Progenitor cell of endocrine pancreas (in vitro differentiated cells): Measurements from ENCODE around the gene MAGOH. TPM values are rescaled to one million over a fixed set of nuclear protein-coding genes. Genes with fewer than 3 reads are reported as not detected.

Experiments used
- DNase-seq: peaks from one replicate; pipeline ENCODE4 v3.0.0; 2021; ENCODE audit warnings: low spot score; ENCODE audit not compliant: unreplicated experiment
- H3K27ac Mint-ChIP-seq: 2 replicates; pipeline ENCODE4 v1.8.0; 2021; ENCODE audit warnings: mild to moderate bottlenecking, moderate library complexity, mixed read lengths
- H3K27me3 Mint-ChIP-seq: 2 replicates; pipeline ENCODE4 v1.8.0; 2021; ENCODE audit warnings: mixed read lengths
- H3K36me3 Mint-ChIP-seq: 2 replicates; pipeline ENCODE4 v1.8.0; 2022; ENCODE audit warnings: mixed read lengths; ENCODE audit not compliant: insufficient read depth
- H3K4me1 Mint-ChIP-seq: 2 replicates; pipeline ENCODE4 v1.8.0; 2021; ENCODE audit warnings: low read depth, mixed read lengths
- H3K4me3 Mint-ChIP-seq: 2 replicates; pipeline ENCODE4 v1.8.0; 2021; ENCODE audit warnings: low read depth, mild to moderate bottlenecking, moderate library complexity, mixed read lengths
- H3K9me3 Mint-ChIP-seq: 2 replicates; pipeline ENCODE4 v1.8.0; 2021; ENCODE audit warnings: low read depth, mixed read lengths
- total RNA-seq: library from RNA; stranded (reverse); gene quantifications from 2 replicates; pipeline ENCODE4 v1.2.1, GENCODE V29; 2021
- TF ChIP-seq, protein P1 (sequence below): fragments of 200-600 bp; sonication (generic); IDR thresholded peaks from one replicate; pipeline ENCODE4 v1.5.0; 2021; ENCODE audit warnings: antibody characterized with exemption, mild to moderate bottlenecking; ENCODE audit not compliant: unreplicated experiment

The MAGOH gene
- total RNA-seq, 1 donor from 2014 or later = 67.3 TPM

DNA sequence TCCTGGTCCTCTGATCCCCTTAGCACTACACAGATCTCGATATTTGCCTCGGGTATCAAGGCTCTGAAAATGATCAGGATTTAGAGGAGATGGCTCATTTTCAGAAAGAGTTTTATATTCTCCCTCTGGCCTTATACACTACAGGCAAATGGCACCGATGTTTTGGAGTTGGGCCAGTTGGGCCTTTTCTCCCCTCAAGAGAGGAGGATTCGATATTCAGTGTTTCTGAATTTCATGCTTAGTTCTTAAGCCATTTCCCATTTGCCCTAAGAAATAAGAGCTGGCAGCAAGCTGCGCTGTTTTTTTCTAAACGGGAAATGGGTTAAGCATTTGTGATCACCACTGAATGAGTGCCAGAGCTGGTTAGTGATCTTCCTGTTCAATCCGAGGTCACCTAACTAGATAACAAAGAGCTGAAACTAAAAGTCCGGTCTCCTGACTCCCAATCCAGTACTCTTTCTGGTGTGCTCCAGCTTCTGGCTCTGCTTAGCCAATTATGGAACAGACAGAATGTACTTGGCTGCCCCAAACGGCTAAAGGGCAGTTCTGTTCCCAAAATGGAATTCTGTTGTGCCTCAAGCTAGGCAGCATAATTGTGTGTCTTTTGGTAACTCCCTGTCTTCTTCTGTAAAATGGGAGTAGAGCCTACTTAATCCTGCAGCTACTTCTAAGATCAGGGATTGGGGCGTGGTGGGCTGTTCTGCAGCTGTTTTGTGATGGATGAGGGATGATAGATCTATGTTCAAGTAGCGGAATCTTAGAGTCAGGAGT, 42.9 kb downstream of the MAGOH start:
- Mint-ChIP-seq H3K9me3 (no peaks in the 10 kb centered on the region), H3K4me3 (peak overlapping the region; percentile 92), H3K36me3 (no peaks in the 10 kb centered on the region), H3K27ac (no peak overlapping the region), H3K4me1 (peaks cover 18% of the 10 kb centered on the region), H3K27me3 (peaks cover 18% of the 10 kb centered on the region)
- TF ChIP-seq, protein P1, sequence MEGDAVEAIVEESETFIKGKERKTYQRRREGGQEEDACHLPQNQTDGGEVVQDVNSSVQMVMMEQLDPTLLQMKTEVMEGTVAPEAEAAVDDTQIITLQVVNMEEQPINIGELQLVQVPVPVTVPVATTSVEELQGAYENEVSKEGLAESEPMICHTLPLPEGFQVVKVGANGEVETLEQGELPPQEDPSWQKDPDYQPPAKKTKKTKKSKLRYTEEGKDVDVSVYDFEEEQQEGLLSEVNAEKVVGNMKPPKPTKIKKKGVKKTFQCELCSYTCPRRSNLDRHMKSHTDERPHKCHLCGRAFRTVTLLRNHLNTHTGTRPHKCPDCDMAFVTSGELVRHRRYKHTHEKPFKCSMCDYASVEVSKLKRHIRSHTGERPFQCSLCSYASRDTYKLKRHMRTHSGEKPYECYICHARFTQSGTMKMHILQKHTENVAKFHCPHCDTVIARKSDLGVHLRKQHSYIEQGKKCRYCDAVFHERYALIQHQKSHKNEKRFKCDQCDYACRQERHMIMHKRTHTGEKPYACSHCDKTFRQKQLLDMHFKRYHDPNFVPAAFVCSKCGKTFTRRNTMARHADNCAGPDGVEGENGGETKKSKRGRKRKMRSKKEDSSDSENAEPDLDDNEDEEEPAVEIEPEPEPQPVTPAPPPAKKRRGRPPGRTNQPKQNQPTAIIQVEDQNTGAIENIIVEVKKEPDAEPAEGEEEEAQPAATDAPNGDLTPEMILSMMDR = no peak
- no peak for DNase-seq

DNA sequence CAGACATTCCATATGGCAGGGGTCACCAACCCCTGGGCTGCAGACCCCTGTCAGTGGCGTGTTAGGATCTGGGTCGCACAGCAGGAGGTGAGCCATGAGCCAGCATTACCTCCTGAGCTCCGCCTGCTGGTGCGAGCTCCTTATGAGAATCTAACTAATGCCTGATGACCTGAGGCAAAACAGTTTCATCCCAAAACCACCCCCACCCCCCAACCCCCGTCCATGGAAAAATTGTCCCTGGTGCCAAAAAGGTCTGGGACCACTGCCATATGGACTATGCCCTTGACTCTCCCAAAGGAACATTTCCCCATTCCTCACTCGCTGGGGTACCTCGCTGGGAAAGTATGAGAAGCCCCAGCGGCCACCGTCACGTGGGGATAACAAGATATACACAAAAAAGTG, 48.1 kb downstream of the MAGOH start:
- TF ChIP-seq, protein P1 = no peak
- Mint-ChIP-seq H3K36me3 (no peaks in the 10 kb centered on the region), H3K4me3 (no peak overlapping the region), H3K4me1 (peaks cover 2% of the 10 kb centered on the region), H3K9me3 (no peaks in the 10 kb centered on the region), H3K27me3 (peaks cover 37% of the 10 kb centered on the region), H3K27ac (no peak overlapping the region)
- no peak for DNase-seq

DNA sequence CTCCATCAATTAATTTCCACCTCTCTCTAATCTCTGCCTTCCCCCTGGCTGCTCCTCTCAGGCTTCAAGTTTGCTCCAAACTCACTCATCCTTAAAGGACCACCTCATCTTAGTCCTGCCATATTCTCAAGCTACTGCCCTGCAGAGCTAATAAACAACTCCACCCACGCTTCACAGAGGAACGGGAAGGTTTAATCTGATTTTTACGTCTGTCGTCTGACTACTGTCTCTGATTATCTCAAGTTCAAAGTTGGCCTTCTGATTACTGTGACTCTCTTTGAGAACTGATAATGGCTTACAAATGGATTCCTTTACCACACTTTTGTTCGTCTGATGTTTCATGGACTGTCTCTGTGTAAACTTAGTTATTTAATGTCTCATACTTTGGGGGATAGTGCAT, 49.3 kb downstream of the MAGOH start:
- no peak for DNase-seq
- Mint-ChIP-seq H3K9me3 (no peaks in the 10 kb centered on the region), H3K4me3 (no peak overlapping the region), H3K4me1 (peaks cover 2% of the 10 kb centered on the region), H3K27ac (no peak overlapping the region), H3K27me3 (peaks cover 32% of the 10 kb centered on the region), H3K36me3 (no peaks in the 10 kb centered on the region)
- TF ChIP-seq, protein P1 = no peak

DNA sequence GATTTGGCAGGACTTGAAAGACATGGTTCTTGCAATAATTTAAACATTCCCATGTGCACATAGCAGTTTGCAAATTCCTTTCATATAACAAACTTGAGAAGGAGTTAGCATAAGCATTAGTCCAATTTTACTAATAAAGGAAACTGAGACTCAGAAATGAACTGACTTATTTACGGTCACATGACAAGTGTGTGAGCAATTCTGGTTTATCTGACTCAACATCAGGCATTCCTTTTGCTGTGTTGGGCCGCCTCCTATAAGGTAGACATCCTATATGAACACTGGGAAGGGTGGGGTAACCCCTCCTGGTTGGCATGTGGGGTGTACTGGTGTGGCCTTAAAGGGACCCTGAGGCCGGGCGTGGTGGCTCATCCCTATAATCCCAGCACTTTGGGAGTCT, 50.2 kb downstream of the MAGOH start:
- Mint-ChIP-seq H3K9me3 (no peaks in the 10 kb centered on the region), H3K4me3 (no peak overlapping the region), H3K27ac (no peak overlapping the region), H3K36me3 (no peaks in the 10 kb centered on the region), H3K4me1 (no peaks in the 10 kb centered on the region), H3K27me3 (peaks cover 27% of the 10 kb centered on the region)
- TF ChIP-seq, protein P1 = no peak
- no peak for DNase-seq

DNA sequence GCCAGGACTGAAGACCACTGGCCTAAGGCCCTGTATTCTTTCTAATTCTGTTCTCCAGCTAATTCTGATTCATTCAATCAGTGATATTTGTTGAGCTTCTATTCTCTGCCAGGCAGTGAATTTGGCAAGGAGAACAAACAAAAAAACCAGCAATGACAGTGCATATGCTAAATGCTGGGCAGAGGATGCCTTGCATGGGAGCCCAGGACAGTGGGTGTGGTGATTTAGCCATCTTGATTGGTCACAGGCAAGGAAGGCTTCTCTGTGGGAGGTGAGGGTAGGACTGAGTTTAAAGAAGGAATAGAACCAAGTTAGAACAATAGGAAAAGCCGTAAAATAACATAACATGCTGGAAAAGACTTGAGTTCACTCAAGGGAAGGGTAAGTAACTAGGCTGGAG, 50.9 kb downstream of the MAGOH start:
- peaks cover 27% of the 10 kb centered on the region for H3K27me3 Mint-ChIP-seq

More for the DNA sequence above, 50.9 kb downstream of the MAGOH start:
- H3K27ac Mint-ChIP-seq = no peak overlapping the region
- no peaks in the 10 kb centered on the region for H3K36me3 Mint-ChIP-seq
- H3K4me1 Mint-ChIP-seq = no peaks in the 10 kb centered on the region
- no peak for DNase-seq
- no peaks in the 10 kb centered on the region for H3K9me3 Mint-ChIP-seq
- TF ChIP-seq, protein P1 = no peak
- H3K4me3 Mint-ChIP-seq = no peak overlapping the region
